ENCODE results near the gene ZNF750.

The ZNF750 gene

GRCh38 chr17:82872591-82873520 lies 33.0 kb upstream of the ZNF750 start:
- no peak for DNase-seq

GRCh38 chr17:82871776-82872561 lies 32.1 kb upstream of the ZNF750 start:
- no peak for DNase-seq

- no peak for DNase-seq
Measured at GRCh38 chr17:82871056-82871775, 31.4 kb upstream of the ZNF750 start.

DNA sequence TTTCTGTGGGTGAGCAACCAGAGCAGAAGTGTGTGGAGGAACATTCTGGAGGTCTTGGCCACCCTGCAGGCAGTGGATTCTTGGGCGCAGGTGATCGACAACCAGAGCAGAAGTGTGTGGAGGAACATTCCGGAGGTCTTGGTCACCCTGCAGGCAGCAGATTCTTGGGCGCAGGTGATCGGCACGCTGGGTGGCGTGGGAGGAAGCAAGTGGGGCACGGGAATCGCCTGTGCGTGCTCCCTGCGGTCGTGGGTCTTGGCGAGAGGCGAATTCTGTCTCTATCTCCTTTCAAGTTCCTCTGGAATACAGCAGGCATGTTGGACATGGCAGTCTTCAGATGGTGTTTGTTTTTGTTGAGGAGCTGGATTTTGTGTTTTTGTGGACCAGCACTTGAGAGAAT lies 30.7 kb upstream of the ZNF750 start:
- no peak for DNase-seq

- DNase-seq: no peak
Measured at GRCh38 chr17:82870091-82870491, 30.3 kb upstream of the ZNF750 start.

DNA sequence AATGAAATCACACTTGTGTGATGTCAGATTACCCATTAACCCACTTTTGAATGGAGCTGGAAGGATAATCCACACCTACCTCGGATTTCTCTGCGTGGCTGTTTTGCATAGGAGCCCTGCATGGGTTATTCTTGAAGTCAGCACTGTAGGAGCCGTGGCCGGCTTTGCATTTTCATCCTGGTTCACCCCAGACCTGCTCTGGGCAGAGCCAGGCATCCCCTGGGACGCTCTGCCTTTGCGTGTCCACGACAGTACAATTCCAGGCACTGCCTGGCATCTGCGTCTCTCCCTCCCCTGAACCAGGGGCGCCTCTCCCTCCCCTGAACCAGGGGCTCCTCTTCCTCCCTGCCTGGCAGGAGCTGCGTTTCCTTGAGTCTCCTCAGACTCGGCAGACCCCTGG lies 29.7 kb upstream of the ZNF750 start:
- DNase-seq: no peak

DNA sequence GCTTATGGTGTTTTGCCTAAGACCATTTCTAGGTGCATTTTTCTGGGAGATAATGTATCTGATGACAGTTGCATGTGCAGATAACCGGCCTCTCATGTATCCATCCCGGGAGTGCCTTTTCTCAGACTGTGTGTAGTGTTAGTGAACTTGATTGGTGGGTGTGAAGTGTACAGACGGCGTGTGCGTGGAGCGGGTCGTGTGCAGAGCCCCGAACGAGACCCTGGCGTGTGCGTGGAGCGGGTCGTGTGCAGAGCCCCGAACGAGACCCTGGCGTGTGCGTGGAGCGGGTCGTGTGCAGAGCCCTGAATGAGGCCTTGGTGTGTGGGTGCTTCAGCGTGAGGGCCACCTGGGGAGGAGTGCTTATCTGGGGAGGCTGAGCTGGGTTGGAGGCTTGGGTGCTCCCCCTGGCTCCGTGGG lies 28.9 kb upstream of the ZNF750 start:
- DNase-seq: no peak

DNA sequence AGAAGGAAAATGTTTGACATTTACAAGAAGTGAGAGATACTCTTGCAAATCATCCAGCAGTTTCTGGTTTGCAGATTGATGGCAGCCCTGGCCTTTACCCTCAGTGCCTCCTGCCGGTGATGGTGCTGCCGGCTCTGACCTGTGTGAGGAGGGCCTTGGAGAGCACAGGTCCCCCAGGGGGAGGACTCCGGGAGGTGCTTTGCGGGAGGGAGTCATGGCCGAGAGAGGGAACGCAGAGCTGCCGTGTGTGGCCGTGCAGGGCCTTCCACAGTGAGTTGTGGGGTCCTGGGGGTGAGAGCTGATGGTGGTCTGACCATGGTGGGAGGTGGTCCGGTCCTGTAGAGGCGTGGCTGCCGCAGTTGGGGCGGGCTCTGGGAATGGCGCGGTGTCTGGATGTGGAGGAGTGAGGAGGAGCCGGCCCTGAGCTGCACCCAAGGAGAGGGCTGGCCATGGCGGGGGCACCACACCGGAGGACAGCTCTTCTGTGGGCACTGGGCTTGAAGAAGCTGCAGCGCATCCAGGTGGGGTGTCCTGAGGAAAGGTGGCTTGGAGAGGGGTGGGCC lies 28.0 kb upstream of the ZNF750 start:
- DNase-seq: no peak

- no peak for DNase-seq
Measured at GRCh38 chr17:82866590-82867191, 26.9 kb upstream of the ZNF750 start.

DNA sequence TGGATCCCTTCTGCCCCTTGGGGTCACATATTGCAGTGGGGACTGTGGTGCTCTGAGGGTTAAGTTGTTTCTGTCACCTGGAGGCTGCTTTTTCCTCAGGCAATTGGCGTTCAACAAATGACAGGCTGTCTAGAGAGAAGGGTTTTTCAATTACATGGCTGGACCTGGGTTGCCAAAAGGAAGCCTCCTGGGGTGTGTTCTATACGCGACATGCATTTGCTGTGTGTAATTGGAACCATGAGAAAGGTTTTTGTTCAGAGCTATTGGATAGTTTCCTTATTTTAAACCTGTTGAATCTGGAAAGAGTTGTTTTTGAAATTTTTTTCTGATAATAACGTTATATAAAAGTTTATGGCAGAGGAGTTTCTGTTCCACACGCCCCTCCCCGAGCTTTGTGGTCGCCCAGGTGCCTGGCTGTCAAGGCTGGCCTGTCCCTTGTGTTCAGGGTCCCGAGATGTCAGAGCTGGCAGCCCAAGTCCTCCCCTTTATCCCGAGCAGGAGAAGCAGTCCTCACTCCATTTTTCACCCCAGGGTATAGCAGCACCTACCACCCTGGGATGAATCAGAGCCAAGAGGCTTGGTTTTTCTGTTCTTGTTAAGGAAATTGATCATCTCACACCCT lies 26.1 kb upstream of the ZNF750 start:
- DNase-seq: no peak

GRCh38 chr17:82865274-82865673 lies 25.5 kb upstream of the ZNF750 start:
- DNase-seq: no peak

DNA sequence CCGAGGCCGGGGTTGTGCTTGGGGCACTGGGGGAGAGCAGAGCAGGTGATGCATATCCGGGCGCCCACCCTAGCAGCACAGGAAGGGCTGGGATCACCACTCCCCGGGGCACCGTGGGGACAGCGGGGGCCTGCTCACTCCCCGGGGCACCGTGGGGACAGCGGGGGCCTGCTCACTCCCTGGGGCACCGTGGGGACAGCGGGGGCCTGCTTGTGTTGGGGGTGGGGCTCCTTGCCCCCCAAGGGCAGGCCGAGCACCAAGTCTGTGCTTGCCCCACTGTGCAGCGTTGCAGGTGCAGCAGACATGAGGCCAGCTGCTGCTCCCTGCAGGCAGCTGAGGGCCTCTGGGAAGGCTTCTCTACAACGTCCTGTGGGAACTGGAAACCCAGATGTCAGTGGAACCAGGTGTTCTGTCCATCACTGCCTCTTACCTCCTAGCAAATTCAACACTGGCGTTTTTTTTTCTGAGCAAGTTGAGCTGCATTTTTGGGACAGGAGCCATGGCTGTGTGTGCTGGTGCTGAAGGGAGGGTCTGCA lies 25.0 kb upstream of the ZNF750 start:
- DNase-seq: no peak

- DNase-seq: no peak
Measured at GRCh38 chr17:82863941-82864712, 24.3 kb upstream of the ZNF750 start.

- no peak for DNase-seq
Measured at GRCh38 chr17:82863383-82863940, 23.6 kb upstream of the ZNF750 start.

- DNase-seq: no peak
Measured at GRCh38 chr17:82862737-82863382, 23.0 kb upstream of the ZNF750 start.

DNA sequence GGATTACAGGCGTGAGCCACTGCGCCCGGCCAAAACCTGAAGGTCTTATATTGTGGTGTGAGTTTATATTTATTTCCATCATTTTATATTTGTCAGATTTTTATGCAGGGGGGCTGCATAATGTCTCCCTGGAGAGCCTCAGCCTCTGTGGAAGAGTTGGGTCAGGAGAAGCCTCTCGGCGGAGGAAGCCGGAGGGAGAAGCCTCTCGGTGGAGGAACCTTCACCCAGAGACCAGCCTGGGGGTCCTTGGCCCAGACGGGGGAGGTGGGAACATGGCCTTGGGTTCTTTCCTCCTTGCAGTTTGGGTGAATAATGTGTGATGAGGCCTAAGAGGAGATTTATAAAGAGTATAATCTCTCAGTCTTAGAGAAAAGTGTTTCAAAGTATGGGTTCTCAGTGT lies 22.4 kb upstream of the ZNF750 start:
- DNase-seq: no peak

DNA sequence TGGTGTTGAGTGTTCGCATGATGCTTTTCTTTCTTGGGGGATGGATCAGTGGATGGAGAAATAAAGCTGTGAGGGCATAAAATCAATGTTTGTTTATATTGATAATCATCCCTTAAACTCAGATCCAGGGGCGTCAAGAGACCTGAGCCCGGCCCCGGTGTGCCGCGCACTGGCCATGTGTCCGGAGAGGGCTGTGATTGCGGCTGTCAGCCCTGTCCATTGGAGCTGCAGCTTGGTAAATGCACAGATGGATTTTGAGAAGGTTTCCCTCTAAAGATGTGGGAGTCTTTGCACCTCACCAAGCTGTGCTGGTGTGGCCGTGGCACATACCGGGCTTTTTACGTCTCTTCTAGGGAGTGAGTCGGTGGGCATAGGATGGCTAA lies 21.6 kb upstream of the ZNF750 start:
- no peak for DNase-seq

- no peak for DNase-seq
Measured at GRCh38 chr17:82860606-82861392, 21.0 kb upstream of the ZNF750 start.
